ENCODE results near the gene C1QTNF9. TPM values are rescaled to one million over a fixed set of nuclear protein-coding genes. Genes with fewer than 3 reads are reported as not detected.
"Not testable (repeated sequence)": the region's sequence is repeated elsewhere in the genome, so short reads cannot be mapped to it uniquely, and the experiment has no call there.

Gene C1QTNF9, protein sequence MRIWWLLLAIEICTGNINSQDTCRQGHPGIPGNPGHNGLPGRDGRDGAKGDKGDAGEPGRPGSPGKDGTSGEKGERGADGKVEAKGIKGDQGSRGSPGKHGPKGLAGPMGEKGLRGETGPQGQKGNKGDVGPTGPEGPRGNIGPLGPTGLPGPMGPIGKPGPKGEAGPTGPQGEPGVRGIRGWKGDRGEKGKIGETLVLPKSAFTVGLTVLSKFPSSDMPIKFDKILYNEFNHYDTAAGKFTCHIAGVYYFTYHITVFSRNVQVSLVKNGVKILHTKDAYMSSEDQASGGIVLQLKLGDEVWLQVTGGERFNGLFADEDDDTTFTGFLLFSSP
- polyA plus RNA-seq, result not detected

DNA sequence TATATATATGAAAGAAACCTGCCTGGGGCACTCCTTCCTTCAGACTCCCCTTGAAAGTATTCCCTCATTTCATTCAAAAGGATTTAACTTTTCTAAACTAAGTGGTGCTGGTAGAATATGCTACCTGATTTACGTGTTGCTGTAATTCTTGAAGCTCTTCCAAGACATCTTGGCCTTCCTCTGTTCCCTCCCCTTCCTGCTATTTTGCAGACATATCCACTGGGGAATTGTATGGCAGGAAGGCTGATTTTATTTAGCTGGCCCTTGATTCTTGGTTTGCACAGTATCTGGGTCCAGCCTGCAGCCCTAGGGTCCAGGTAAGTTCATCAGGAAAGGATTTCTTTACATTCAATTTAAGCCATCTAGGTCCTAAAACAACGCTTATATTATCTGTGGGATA, at the start of gene C1QTNF9:
Gene C1QTNF9, plus strand, starts transcription at position 281 of the 400 bp plus-strand sequence. CDS start 6,424 bp downstream, outside the sequence.
- peak within 1 kb of the TSS in 1 of 6 donors; percentile 55 for H3K27ac Mint-ChIP-seq
- not testable (repeated sequence) for H3K9me3 Mint-ChIP-seq; DNase-seq; H3K27me3 Mint-ChIP-seq (ENCODE audit: low read depth in 3 of 3); H3K4me3 Mint-ChIP-seq
- peaks cover 8 to 21% (median 15%) of the 10 kb centered on the region in 3 donors for H3K36me3 Mint-ChIP-seq
- peaks cover 0 to 11% of the 10 kb centered on the region in 2 donors for H3K4me1 Mint-ChIP-seq

DNA sequence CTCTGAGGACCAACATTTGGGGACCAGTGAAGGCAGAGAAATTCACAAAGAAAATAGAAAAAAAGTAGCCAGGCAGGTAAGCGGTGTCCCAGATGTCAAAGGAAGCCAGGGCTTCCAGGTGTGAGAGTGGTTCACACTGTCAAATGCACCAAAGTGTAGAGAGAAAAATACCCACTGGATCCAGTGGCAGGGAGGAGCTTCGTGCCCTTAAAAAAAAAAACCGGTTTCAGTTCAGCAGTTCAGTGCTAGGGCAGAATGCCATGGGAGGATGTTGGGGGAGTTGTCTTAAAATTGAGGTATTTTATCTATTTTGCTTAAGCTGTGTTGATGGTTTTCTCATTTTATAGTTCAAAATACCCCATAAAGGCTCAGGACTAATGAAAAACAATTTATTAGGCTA, 47.8 kb upstream of the C1QTNF9 start:
- H3K9me3 Mint-ChIP-seq, result no peaks in the 10 kb centered on the region
- peaks cover 0 to 2% (median 2%) of the 10 kb centered on the region in 3 donors for H3K27me3 Mint-ChIP-seq (ENCODE audit: low read depth in 3 of 3)
- peak overlapping the region; percentile 28 to 73 (median 58) for H3K4me3 Mint-ChIP-seq
- H3K4me1 Mint-ChIP-seq, result peaks cover 89 to 100% of the 10 kb centered on the region in 2 donors
- peak overlapping the region; percentile 84 to 97 (median 88) for H3K27ac Mint-ChIP-seq
- DNase-seq, result peak; percentile 43 to 54 (median 45)
- peaks cover 0 to 24% (median 16%) of the 10 kb centered on the region in 3 donors for H3K36me3 Mint-ChIP-seq

DNA sequence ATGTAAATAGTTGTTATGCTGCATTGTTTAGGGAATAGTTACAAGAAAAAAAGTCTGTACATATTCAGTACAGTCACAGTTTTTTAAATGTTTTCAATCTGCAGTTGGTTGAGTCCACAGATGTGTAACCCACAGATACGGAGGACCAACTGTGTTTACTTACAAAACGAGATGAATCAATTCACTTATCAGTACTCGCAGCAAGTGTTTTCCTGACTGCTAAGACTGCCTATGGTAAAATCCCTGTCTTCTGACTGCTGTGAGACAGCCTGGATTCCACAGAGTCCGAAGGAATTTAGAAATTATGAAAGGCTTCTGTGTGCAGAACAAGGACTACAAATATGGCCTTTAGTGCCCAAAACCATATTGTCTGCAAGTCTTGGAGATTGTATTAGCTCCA, 45.7 kb upstream of the C1QTNF9 start:
- Mint-ChIP-seq H3K9me3 (no peaks in the 10 kb centered on the region), H3K4me1 (peaks cover 93 to 100% of the 10 kb centered on the region in 2 donors)

DNA sequence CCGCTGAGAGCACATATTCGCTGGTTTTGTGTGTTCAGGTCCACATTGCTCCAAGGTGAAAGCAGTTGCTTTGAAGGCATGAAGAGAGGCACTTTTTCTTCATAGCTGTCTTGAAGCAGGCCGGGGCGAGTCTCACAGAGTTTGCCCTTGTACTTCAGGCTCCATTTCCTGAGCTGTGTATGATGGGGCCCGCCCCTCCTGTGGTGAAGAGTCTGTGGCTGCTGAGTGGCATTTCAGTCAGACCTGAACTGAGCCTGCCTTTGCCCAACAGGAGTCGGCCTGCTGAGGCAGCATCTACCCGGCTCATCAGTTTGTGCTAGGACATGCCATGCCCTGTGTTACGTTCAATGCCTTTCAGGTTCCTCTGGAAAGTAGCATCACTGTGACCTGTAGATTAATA, 44.4 kb upstream of the C1QTNF9 start:
- Mint-ChIP-seq H3K4me1 (peaks cover 95 to 100% of the 10 kb centered on the region in 2 donors), H3K36me3 (peaks cover 7 to 16% (median 9%) of the 10 kb centered on the region in 3 donors), H3K9me3 (no peaks in the 10 kb centered on the region), H3K27ac (peak overlapping the region; percentile 97 to 99 (median 98)), H3K4me3 (peak overlapping the region; percentile 82 to 90 (median 84)), H3K27me3 (ENCODE audit: low read depth in 3 of 3) (peaks cover 7 to 13% (median 13%) of the 10 kb centered on the region in 3 donors)
- DNase-seq, result peak; percentile 82 to 86 (median 82)

More for the DNA sequence above, 45.7 kb upstream of the C1QTNF9 start:
- no peak for DNase-seq
- peak overlapping the region; percentile 27 to 90 (median 84) for H3K4me3 Mint-ChIP-seq
- peak overlapping the region; percentile 97 to 99 (median 98) for H3K27ac Mint-ChIP-seq
- H3K36me3 Mint-ChIP-seq, result peaks cover 7 to 19% (median 12%) of the 10 kb centered on the region in 3 donors
- H3K27me3 Mint-ChIP-seq (ENCODE audit: low read depth in 3 of 3), result peaks cover 8 to 10% (median 9%) of the 10 kb centered on the region in 3 donors

DNA sequence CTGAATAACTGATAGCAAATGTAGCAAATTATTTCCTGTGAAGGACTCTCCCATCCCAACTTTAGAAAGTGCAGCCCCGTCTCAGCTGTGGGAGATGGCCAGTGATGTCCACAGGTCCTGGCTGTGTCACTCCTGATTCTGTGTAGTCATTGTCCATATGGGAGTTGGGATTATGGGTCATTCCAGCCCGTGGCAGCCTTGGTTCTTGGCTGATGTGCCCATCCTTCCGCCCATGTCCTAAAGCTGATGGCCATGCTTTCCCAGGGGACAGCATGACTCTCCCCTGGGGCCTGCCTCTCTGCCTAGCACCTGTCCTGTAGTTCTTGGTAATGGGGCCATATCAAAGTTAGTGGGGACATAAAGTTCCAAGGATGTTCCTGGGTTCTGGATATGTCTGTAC, 43.9 kb upstream of the C1QTNF9 start:
- H3K27ac Mint-ChIP-seq, result peak overlapping the region; percentile 97 to 99 (median 98)
- H3K9me3 Mint-ChIP-seq, result no peaks in the 10 kb centered on the region
- H3K4me1 Mint-ChIP-seq, result peaks cover 95 to 100% of the 10 kb centered on the region in 2 donors
- H3K36me3 Mint-ChIP-seq, result peaks cover 7 to 15% (median 9%) of the 10 kb centered on the region in 3 donors
- H3K4me3 Mint-ChIP-seq, result peak overlapping the region; percentile 82 to 90 (median 84)
- DNase-seq, result no peak
- peaks cover 10 to 17% (median 17%) of the 10 kb centered on the region in 3 donors for H3K27me3 Mint-ChIP-seq (ENCODE audit: low read depth in 3 of 3)

DNA sequence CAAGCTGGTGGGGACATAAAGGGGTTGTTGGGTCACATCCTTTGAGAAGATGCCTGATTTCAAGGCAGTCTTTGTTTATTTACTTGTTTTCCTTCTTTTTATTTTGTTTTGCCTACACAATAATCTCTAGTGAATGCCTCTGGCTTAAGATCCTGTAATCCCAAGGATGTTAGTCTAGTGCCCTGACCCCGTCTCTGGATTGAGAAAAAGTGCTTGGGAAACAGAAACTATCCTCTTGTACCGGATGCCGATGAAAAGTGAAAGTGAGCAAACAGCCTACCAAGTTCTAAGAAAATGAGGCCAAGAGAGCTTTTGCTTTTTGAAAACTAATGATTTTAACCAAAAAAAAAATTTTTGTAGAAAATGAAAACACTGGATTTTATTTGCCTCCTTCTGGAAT, 42.1 kb upstream of the C1QTNF9 start:
- peaks cover 7 to 8% (median 8%) of the 10 kb centered on the region in 3 donors for H3K36me3 Mint-ChIP-seq
- DNase-seq, result peak; percentile 70 to 72 (median 71)

DNA sequence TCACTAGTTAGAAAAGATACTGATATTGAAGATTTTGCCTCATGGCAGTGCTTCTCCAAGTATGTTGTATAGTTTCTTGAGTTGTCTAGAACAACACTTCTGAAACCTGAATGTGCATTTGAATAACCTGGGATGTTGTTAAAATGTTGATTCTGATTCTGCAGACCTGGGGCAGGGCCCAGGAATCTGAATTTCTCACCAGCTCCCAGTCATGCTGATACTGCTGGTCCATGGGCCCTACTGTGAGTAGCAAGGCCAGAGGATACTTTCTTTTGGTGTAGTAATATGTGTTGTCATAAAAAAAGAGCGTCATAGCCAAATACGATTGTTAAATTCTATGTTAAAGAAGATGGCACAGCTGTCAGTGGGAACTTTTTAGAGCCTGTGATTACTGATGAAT, 41.6 kb upstream of the C1QTNF9 start:
- Mint-ChIP-seq H3K27ac (peak overlapping the region; percentile 94 to 99 (median 98)), H3K4me1 (peaks cover 96 to 100% of the 10 kb centered on the region in 2 donors), H3K9me3 (peaks cover 0 to 6% (median 1%) of the 10 kb centered on the region in 6 donors), H3K36me3 (peaks cover 7 to 10% (median 8%) of the 10 kb centered on the region in 3 donors), H3K4me3 (peak overlapping the region; percentile 79 to 94 (median 89)), H3K27me3 (ENCODE audit: low read depth in 3 of 3) (peaks cover 20 to 35% (median 32%) of the 10 kb centered on the region in 3 donors)
- no peak for DNase-seq

More for the DNA sequence above, 42.1 kb upstream of the C1QTNF9 start:
- H3K4me1 Mint-ChIP-seq, result peaks cover 96 to 100% of the 10 kb centered on the region in 2 donors
- peaks cover 0 to 6% (median 1%) of the 10 kb centered on the region in 6 donors for H3K9me3 Mint-ChIP-seq
- H3K4me3 Mint-ChIP-seq, result peak overlapping the region; percentile 79 to 94 (median 89)
- peaks cover 20 to 33% (median 32%) of the 10 kb centered on the region in 3 donors for H3K27me3 Mint-ChIP-seq (ENCODE audit: low read depth in 3 of 3)
- peak overlapping the region; percentile 94 to 99 (median 98) for H3K27ac Mint-ChIP-seq

DNA sequence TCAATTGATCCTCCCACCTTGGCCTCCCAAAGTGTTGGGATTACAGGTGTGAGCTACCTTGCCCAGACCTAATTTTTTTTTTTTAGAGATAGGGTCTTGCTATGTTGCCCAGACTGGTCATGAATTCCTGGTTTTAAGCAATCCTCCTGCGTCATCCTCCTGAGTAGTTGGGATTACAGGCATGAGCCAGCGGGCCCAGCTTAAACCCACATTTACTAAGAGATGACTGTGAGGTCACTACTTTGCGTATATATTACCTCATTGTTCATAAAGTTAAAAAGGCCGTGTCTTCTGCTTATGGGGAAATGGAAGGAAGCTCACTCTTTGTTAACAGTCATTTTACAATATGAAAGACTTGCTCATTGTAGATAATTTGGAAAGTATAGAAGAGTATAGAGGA, 39.6 kb upstream of the C1QTNF9 start:
- Mint-ChIP-seq H3K4me3 (peak overlapping the region; percentile 89 to 95 (median 91)), H3K4me1 (peaks cover 96 to 100% of the 10 kb centered on the region in 2 donors), H3K27ac (peak overlapping the region; percentile 94 to 99 (median 98)), H3K27me3 (ENCODE audit: low read depth in 3 of 3) (peaks cover 29 to 42% (median 35%) of the 10 kb centered on the region in 3 donors), H3K9me3 (peaks cover 0 to 6% (median 1%) of the 10 kb centered on the region in 6 donors), H3K36me3 (peaks cover 7 to 12% (median 8%) of the 10 kb centered on the region in 3 donors)
- DNase-seq, result no peak

DNA sequence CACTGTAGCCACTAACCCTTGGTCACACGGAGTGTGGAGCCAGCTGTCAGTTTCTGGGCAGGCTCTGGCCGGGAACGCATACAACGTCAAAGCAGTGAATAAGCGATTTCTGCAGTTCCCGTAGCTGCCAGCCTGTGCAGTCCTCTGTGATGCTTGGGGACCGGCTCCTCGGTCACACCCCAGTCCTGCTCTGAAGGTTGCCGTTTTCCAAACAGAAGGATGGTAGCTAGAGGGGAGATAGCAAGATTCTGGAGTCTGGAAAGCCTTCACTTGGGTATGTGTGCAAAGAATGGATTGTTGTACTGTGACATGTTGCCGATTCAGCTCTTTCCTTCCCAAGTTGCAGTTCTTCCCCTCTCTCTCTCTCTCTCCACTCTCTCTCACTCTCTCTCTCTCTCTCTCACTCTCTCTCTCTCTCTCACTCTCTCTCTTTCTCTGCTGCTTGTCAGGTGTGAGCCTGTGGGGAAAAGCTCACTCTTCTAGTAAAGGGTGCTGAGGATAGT, 38.7 kb upstream of the C1QTNF9 start:
- peaks cover 7 to 12% (median 8%) of the 10 kb centered on the region in 3 donors for H3K36me3 Mint-ChIP-seq
- H3K9me3 Mint-ChIP-seq, result peaks cover 0 to 6% (median 1%) of the 10 kb centered on the region in 6 donors
- H3K27ac Mint-ChIP-seq, result peak overlapping the region; percentile 94 to 99 (median 98)
- H3K27me3 Mint-ChIP-seq (ENCODE audit: low read depth in 3 of 3), result peaks cover 34 to 45% (median 36%) of the 10 kb centered on the region in 3 donors
- H3K4me1 Mint-ChIP-seq, result peaks cover 96 to 100% of the 10 kb centered on the region in 2 donors
- peak; percentile 74 to 79 (median 76) for DNase-seq
- peak overlapping the region; percentile 89 to 95 (median 91) for H3K4me3 Mint-ChIP-seq

DNA sequence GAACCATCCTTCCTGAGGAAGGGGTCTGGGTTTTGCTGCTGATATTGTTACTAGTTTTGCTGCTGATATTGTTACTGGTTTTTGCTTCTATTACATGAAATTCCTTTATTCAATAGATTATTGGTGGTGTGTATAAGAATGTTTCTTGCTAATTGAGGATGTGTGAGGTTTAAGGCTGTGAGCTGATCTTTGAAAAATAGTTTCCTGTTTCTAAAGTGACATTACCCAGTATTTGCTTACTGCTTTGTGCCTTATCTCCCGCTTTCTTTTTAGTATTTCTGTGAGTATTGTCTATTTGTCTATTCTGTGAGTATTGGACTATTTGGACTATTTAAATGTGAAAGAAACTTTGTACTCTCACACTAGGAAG, 38.2 kb upstream of the C1QTNF9 start:
- H3K27ac Mint-ChIP-seq, result peak overlapping the region; percentile 94 to 99 (median 98)
- peak in 1 of 3 donors; percentile 51 for DNase-seq
- H3K4me1 Mint-ChIP-seq, result peaks cover 98 to 100% of the 10 kb centered on the region in 2 donors
- H3K36me3 Mint-ChIP-seq, result peaks cover 7 to 12% (median 8%) of the 10 kb centered on the region in 3 donors
- peaks cover 0 to 6% (median 1%) of the 10 kb centered on the region in 6 donors for H3K9me3 Mint-ChIP-seq
- peaks cover 34 to 45% (median 36%) of the 10 kb centered on the region in 3 donors for H3K27me3 Mint-ChIP-seq (ENCODE audit: low read depth in 3 of 3)
- H3K4me3 Mint-ChIP-seq, result peak overlapping the region; percentile 89 to 95 (median 91)

DNA sequence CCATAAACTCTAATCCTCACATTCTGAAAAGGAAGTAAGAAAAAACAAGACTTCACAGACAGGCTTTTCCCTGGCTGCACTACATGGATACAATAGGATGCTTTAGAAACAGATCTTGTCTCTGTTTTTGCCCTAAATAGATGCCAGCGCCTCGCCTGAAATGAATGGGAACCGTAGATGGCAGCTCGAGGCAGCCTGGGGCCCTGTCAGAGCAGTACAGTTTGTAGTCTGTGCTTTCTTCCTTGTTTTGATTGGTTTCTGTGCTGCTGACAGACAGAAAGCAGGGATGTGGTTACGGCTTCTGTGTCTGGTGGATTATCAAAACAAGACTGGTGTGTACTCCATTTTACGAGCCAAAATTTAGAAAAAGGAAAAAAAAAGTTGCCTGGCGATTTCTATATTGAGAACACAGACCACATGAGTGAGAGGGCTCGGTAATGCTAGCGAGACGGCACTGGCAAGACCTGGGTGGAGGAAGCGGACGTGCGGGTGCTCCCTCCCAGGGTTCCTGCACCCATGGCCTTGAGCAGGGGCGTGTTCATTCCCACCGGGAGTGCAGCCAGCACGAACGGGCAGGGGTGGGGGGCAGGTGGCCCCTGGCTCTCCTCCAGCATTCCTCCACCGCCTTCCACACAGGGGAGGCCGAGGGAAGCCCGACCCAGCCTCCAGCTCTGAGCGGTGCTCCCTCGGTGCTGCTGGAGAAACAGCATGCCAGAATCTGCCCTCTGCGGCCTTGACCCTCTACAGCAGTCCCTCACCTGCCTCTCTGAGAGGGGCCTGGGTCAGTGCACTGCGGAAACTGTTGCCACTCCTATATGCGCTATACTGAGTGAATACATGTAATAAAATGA, 37.6 kb upstream of the C1QTNF9 start:
- H3K4me1 Mint-ChIP-seq, result peaks cover 98 to 100% of the 10 kb centered on the region in 2 donors
- H3K27ac Mint-ChIP-seq, result peak overlapping the region; percentile 94 to 99 (median 98)
- peaks cover 34 to 48% (median 36%) of the 10 kb centered on the region in 3 donors for H3K27me3 Mint-ChIP-seq (ENCODE audit: low read depth in 3 of 3)
- H3K4me3 Mint-ChIP-seq, result peak overlapping the region; percentile 89 to 95 (median 91)
- H3K36me3 Mint-ChIP-seq, result peaks cover 6 to 12% (median 8%) of the 10 kb centered on the region in 3 donors
- peaks cover 0 to 6% (median 1%) of the 10 kb centered on the region in 6 donors for H3K9me3 Mint-ChIP-seq
- DNase-seq, result peak; percentile 82 to 84 (median 84)

DNA sequence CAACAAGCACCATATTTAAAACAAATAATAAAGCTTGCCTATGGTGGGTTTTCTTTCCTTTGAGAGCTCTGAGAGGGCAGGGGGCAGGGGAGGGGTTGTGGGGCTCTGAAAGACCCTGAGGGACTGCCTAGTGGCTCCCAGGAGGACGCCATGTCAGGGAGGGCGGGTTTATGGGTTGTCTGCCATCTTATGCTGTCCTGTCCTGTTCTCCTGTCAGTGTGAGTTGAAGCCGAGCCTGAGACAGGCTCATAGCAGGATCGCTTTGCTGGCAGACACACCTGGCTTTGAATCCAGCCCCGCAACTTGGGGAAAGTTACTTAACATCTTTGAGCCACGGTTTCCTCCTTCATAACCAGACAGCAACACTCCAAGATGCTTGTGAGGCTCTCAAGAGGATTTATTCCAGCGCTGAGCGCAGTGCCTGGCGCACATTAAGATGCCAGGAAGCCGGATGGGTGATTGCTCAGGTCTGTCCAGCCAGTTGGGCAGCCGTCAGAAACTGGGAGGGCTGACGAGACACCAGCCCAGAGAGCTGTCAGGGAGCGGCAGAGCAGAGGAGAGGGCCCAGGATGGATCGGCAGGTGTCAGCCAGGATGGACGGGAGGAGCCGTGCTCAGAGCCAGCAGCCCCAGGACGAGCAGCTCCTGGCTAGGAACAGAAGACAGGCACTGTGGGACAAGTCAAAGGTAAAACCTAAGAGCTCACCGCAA, 36.8 kb upstream of the C1QTNF9 start:
- peaks cover 0 to 8% (median 3%) of the 10 kb centered on the region in 3 donors for H3K36me3 Mint-ChIP-seq
- H3K27ac Mint-ChIP-seq, result peak overlapping the region; percentile 94 to 99 (median 98)
- peak overlapping the region; percentile 89 to 95 (median 91) for H3K4me3 Mint-ChIP-seq
- peaks cover 98 to 100% of the 10 kb centered on the region in 2 donors for H3K4me1 Mint-ChIP-seq
- no peak for DNase-seq
- peaks cover 29 to 41% (median 31%) of the 10 kb centered on the region in 3 donors for H3K27me3 Mint-ChIP-seq (ENCODE audit: low read depth in 3 of 3)
- H3K9me3 Mint-ChIP-seq, result peaks cover 0 to 6% (median 1%) of the 10 kb centered on the region in 6 donors
